Smooth muscle cell (in vitro differentiated cells): ENCODE results near the gene TTLL3. TPM values are rescaled to one million over a fixed set of nuclear protein-coding genes. Genes with fewer than 3 reads are reported as not detected.

Experiments
- DNase-seq: peaks from one replicate; lab custom pipeline; 2025; ENCODE audit not compliant: unreplicated experiment; lab: John Stamatoyannopoulos, UW
- H2AFZ ChIP-seq: fragments of 200-600 bp; sonication (generic); 2 replicates; pipeline ENCODE4 v1.6.0; 2016; ENCODE audit warnings: antibody characterized with exemption, low read depth, mild to moderate bottlenecking
- H3F3A ChIP-seq: fragments of 200-600 bp; sonication (generic); 2 replicates; pipeline ENCODE4 v1.6.0; 2017; ENCODE audit warnings: antibody characterized with exemption, low read depth
- H3K27ac ChIP-seq: fragments of 200-600 bp; sonication (generic); 2 replicates; pipeline ENCODE4 v1.5.1; 2016; ENCODE audit warnings: low read depth, mild to moderate bottlenecking
- H3K27me3 ChIP-seq: fragments of 200-600 bp; sonication (generic); 2 replicates; pipeline ENCODE4 v1.6.1; 2016; ENCODE audit warnings: low read depth, mild to moderate bottlenecking
- H3K36me3 ChIP-seq: fragments of 200-600 bp; sonication (generic); 2 replicates; pipeline ENCODE4 v1.5.1; 2016; ENCODE audit warnings: low read depth
- H3K4me1 ChIP-seq: fragments of 200-600 bp; sonication (generic); 2 replicates; pipeline ENCODE4 v1.5.1; 2016; ENCODE audit warnings: low read depth
- H3K4me2 ChIP-seq: fragments of 200-600 bp; sonication (generic); 2 replicates; pipeline ENCODE4 v1.6.0; 2016; ENCODE audit warnings: mild to moderate bottlenecking
- H3K4me3 ChIP-seq: fragments of 200-600 bp; sonication (generic); 2 replicates; pipeline ENCODE4 v1.5.1; 2016; ENCODE audit warnings: mild to moderate bottlenecking
- H3K79me2 ChIP-seq: fragments of 200-600 bp; sonication (generic); 2 replicates; pipeline ENCODE4 v1.6.0; 2016; ENCODE audit warnings: low read depth, mild to moderate bottlenecking
- H3K9ac ChIP-seq: fragments of 200-600 bp; sonication (generic); 2 replicates; pipeline ENCODE4 v1.6.0; 2016; ENCODE audit warnings: low read depth
- H3K9me3 ChIP-seq: fragments of 200-600 bp; sonication (generic); replicated peaks from 2 replicates; pipeline ENCODE4 v1.5.1; 2016; ENCODE audit warnings: low read depth
- H4K20me1 ChIP-seq: fragments of 200-600 bp; sonication (generic); 2 replicates; pipeline ENCODE4 v1.6.0; 2016; ENCODE audit warnings: low read depth
- WGBS: methylation state at CpG from one replicate; pipeline ENCODE4 v1.1.7; 2016; ENCODE audit warnings: low lambda C conversion rate; 5-methylcytosine and 5-hydroxymethylcytosine counted together
- polyA plus RNA-seq: library from polyadenylated mRNA; unstranded; fragments of >200 nt; fragmentation: Nextera tagmentation; extraction: Ambion mirVana; gene quantifications from 2 replicates; pipeline ENCODE4 v1.2.1, GENCODE V29; 2016
- total RNA-seq: library from RNA; depleted of rRNA; stranded (reverse); fragments of >200 nt; gene quantifications from 2 replicates; pipeline ENCODE4 v1.2.3, GENCODE V29; 2014
- TF ChIP-seq, protein P1 (sequence below): fragments of 200-600 bp; sonication (generic); IDR thresholded peaks from 2 replicates; pipeline ENCODE4 v1.5.1; 2017; ENCODE audit warnings: borderline replicate concordance, mild to moderate bottlenecking, antibody characterized with exemption; ENCODE audit not compliant: insufficient read depth, poor library complexity, severe bottlenecking

Gene TTLL3
- total and polyA plus RNA-seq, 2 experiments from 2014 or later: 16.4 to 25.6 TPM

DNA sequence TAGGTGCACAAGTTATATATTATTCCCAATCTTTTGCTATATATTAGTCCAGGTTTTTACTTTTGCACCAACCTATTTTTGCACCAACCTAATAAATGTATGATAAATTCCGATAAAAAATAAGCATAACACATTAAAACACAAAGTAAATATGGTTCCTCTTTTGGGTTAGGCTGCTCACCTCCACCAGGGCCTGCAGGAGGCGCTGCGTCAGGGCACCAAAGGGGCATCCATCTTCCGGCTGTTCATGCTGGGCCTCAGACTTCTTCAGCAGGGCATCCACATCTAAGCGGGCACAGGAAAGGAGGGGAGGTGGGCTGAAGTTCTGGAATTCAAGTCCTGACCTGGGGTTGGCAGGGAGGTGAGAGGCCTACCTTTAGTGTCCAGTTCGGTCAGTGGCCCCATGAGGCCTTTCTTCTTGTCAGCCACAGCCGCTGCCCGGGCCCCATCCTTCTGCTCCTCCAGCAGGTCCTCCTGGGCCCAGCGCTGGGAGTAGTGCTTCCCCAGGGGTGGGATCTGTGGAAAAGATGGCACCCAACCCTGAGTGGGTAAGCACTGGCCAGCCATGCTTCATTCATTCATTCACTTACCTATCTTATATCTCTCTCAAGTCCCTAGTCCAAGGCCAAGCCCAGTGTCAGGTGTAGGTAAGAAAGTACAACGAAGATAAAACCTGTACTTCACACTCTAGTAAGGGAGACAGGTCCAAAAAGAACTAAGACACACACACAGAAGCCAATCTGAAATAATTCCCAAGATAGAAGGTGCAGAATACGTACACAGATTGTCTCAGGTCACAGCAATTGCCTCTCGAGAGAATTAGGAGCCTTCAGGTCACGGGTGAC, 23.0 kb upstream of the TTLL3 start:
- DNase-seq: no peak
- Histone ChIP-seq H2AFZ (no peak overlapping the region), H3F3A (peaks cover 7% of the 10 kb centered on the region), H3K4me2 (no peak overlapping the region), H3K36me3 (peaks cover 2% of the 10 kb centered on the region), H3K79me2 (peaks cover 6% of the 10 kb centered on the region), H4K20me1 (no peaks in the 10 kb centered on the region), H3K4me1 (peaks cover 5% of the 10 kb centered on the region), H3K9me3 (no peaks in the 10 kb centered on the region), H3K9ac (no peak overlapping the region), H3K27me3 (no peaks in the 10 kb centered on the region), H3K27ac (no peak overlapping the region), H3K4me3 (no peak overlapping the region)
- 93% methylated on average over 13 of the region's 13 CpGs for WGBS
- TF ChIP-seq, protein P1, sequence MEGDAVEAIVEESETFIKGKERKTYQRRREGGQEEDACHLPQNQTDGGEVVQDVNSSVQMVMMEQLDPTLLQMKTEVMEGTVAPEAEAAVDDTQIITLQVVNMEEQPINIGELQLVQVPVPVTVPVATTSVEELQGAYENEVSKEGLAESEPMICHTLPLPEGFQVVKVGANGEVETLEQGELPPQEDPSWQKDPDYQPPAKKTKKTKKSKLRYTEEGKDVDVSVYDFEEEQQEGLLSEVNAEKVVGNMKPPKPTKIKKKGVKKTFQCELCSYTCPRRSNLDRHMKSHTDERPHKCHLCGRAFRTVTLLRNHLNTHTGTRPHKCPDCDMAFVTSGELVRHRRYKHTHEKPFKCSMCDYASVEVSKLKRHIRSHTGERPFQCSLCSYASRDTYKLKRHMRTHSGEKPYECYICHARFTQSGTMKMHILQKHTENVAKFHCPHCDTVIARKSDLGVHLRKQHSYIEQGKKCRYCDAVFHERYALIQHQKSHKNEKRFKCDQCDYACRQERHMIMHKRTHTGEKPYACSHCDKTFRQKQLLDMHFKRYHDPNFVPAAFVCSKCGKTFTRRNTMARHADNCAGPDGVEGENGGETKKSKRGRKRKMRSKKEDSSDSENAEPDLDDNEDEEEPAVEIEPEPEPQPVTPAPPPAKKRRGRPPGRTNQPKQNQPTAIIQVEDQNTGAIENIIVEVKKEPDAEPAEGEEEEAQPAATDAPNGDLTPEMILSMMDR: peak; percentile 44

DNA sequence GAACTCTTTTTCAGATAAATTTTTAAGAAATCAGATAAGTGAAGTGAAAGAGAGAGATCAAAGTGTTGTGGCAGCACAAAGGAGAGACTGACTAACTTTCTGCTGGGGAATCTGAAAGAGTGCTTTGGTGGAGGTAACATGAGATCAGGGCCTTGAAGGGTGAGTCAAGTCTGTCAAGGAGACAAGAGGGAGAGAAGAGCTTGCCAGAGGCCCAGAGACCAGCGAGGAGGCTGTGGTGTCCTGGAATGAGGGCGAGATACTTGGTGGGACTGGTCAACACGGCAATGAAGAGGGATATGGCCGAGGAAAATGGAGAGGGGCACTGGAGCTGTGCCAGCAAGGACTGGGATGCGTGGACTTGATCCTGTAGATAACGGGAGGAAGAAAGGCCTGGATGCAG, 22.3 kb upstream of the TTLL3 start:
- H3K27ac ChIP-seq: no peak overlapping the region
- DNase-seq: no peak
- H3K9ac ChIP-seq: no peak overlapping the region
- no peaks in the 10 kb centered on the region for H3K27me3 ChIP-seq
- peaks cover 6% of the 10 kb centered on the region for H3K79me2 ChIP-seq
- no peaks in the 10 kb centered on the region for H3K9me3 ChIP-seq
- H4K20me1 ChIP-seq: no peaks in the 10 kb centered on the region
- peaks cover 7% of the 10 kb centered on the region for H3F3A ChIP-seq
- H3K36me3 ChIP-seq: peaks cover 2% of the 10 kb centered on the region
- H3K4me2 ChIP-seq: no peak overlapping the region
- no peak overlapping the region for H2AFZ ChIP-seq
- H3K4me3 ChIP-seq: no peak overlapping the region
- TF ChIP-seq, protein P1: no peak
- peaks cover 5% of the 10 kb centered on the region for H3K4me1 ChIP-seq
- WGBS: 93% methylated on average over 6 of the region's 6 CpGs

DNA sequence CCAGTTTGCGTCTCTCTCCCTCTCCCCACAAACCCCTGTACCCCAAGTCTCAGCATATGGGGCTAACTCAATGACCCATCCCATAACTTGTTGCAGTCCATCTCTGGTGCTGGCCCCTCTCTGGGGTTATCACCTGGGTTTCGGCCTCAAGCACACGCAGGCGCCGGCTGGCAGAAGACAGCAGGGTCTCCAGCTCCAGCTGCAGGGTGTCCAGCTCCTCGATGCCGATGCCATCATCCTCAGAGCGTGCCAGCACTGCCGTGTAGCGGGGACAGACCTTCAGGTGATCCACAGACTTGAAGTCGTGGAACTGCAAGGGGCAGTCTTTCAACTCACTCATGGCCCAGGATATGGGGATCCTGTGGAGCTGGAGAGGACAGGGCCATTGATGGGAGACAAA, 18.9 kb upstream of the TTLL3 start:
- Histone ChIP-seq H3K4me2 (no peak overlapping the region), H4K20me1 (peaks cover 16% of the 10 kb centered on the region), H3F3A (peaks cover 7% of the 10 kb centered on the region), H3K27me3 (no peaks in the 10 kb centered on the region), H3K27ac (no peak overlapping the region), H3K4me1 (peaks cover 10% of the 10 kb centered on the region), H3K4me3 (no peak overlapping the region), H3K9me3 (no peaks in the 10 kb centered on the region), H3K36me3 (peaks cover 3% of the 10 kb centered on the region), H3K9ac (no peak overlapping the region), H2AFZ (no peak overlapping the region), H3K79me2 (peaks cover 38% of the 10 kb centered on the region)
- WGBS: 98% methylated on average over 11 of the region's 11 CpGs
- TF ChIP-seq, protein P1: no peak
- DNase-seq: no peak
